WTC11 (cell line): ENCODE data around the gene SH3GL2. TPM values are rescaled to one million over a fixed set of nuclear protein-coding genes. Genes with fewer than 3 reads are reported as not detected.

Source experiments
- ATAC-seq: fragments of 200-7000 bp; cut with Tn5 transposase; 2 replicates; pipeline ENCODE4 v1.10.0; 2021; ENCODE audit warnings: mild to moderate bottlenecking, moderate library complexity
- CTCF ChIA-PET: fragments of 300-600 bp; sonication (Branson Sonifier 250); formaldehyde crosslinking; loops from one replicate; lab custom pipeline; 2021; ENCODE audit warnings: antibody characterized with exemption; lab: Charles Lee
- POLR2A ChIA-PET: fragments of 350-600 bp; sonication (Branson Sonifier 250); formaldehyde crosslinking; loops from one replicate; lab custom pipeline; 2021; ENCODE audit warnings: antibody characterized with exemption; lab: Charles Lee
- DNase-seq: peaks from one replicate; pipeline ENCODE4 v3.0.0; 2021; ENCODE audit warnings: low spot score
- H3K27ac Mint-ChIP-seq: 2 replicates; pipeline ENCODE4 v1.8.0; 2021; ENCODE audit warnings: mixed read lengths
- H3K27me3 Mint-ChIP-seq: 2 replicates; pipeline ENCODE4 v1.8.0; 2021; ENCODE audit warnings: low read depth, mild to moderate bottlenecking, moderate library complexity, mixed read lengths
- H3K36me3 Mint-ChIP-seq: 2 replicates; pipeline ENCODE4 v1.8.0; 2021; ENCODE audit warnings: mixed read lengths
- H3K4me1 Mint-ChIP-seq: 2 replicates; pipeline ENCODE4 v1.8.0; 2022; ENCODE audit warnings: mixed read lengths
- H3K4me3 Mint-ChIP-seq: 2 replicates; pipeline ENCODE4 v1.8.0; 2021; ENCODE audit warnings: mild to moderate bottlenecking, moderate library complexity, mixed read lengths
- H3K9me3 Mint-ChIP-seq: 2 replicates; pipeline ENCODE4 v1.8.0; 2021; ENCODE audit warnings: mixed read lengths
- ATF1 ChIP-seq: sonication (generic); formaldehyde crosslinking; IDR thresholded peaks from 2 replicates; pipeline ENCODE4 v1.8.1; 2023; ENCODE audit warnings: mild to moderate bottlenecking, moderate library complexity, missing genetic modification reagents
- ATF3 ChIP-seq: sonication (generic); formaldehyde crosslinking; conservative IDR thresholded peaks from 2 replicates; pipeline ENCODE4 v1.8.1; 2022; ENCODE audit warnings: mild to moderate bottlenecking, missing genetic modification reagents
- CREB1 ChIP-seq: sonication (generic); formaldehyde crosslinking; IDR thresholded peaks from 2 replicates; pipeline ENCODE4 v1.8.0; 2023; ENCODE audit warnings: mild to moderate bottlenecking, missing genetic modification reagents
- CTCF ChIP-seq: fragments of 200-600 bp; IDR thresholded peaks from 2 replicates; pipeline ENCODE4 v1.8.0; 2022; ENCODE audit warnings: antibody characterized with exemption
- E2F4 ChIP-seq: sonication (generic); formaldehyde crosslinking; IDR thresholded peaks from 2 replicates; pipeline ENCODE4 v1.8.1; 2022; ENCODE audit warnings: low read depth, mild to moderate bottlenecking, moderate library complexity, missing genetic modification reagents, borderline replicate concordance
- ERG ChIP-seq: fragments of 250-450 bp; sonication (Bioruptor Pico); IDR thresholded peaks from 2 replicates; pipeline ENCODE4 v1.8.0; 2021; ENCODE audit warnings: mild to moderate bottlenecking
- FOXJ3 ChIP-seq: sonication (generic); formaldehyde crosslinking; IDR thresholded peaks from 2 replicates; pipeline ENCODE4 v1.9.0; 2021; ENCODE audit warnings: missing genetic modification reagents, mild to moderate bottlenecking, borderline replicate concordance
- FOXK1 ChIP-seq: sonication (generic); formaldehyde crosslinking; IDR thresholded peaks from 2 replicates; pipeline ENCODE4 v1.8.0; 2022; ENCODE audit warnings: mild to moderate bottlenecking, moderate library complexity, missing genetic modification reagents
- GRHL2 ChIP-seq: fragments of 250-450 bp; sonication (Bioruptor Pico); IDR thresholded peaks from 2 replicates; pipeline ENCODE4 v1.8.0; 2022; ENCODE audit warnings: mild to moderate bottlenecking, moderate library complexity; ENCODE audit not compliant: insufficient replicate concordance, severe bottlenecking
- JUN ChIP-seq: sonication (generic); formaldehyde crosslinking; IDR thresholded peaks from 2 replicates; pipeline ENCODE4 v1.8.0; 2023; ENCODE audit warnings: mild to moderate bottlenecking, missing genetic modification reagents
- NR2C2 ChIP-seq: sonication (generic); formaldehyde crosslinking; IDR thresholded peaks from 2 replicates; pipeline ENCODE4 v1.8.0; 2022; ENCODE audit warnings: mild to moderate bottlenecking, missing genetic modification reagents
- PRRX2 ChIP-seq: fragments of 250-450 bp; sonication (Bioruptor Pico); IDR thresholded peaks from 2 replicates; pipeline ENCODE4 v1.8.0; 2021; ENCODE audit warnings: mild to moderate bottlenecking
- SMAD4 ChIP-seq: sonication (generic); formaldehyde crosslinking; IDR thresholded peaks from 2 replicates; pipeline ENCODE4 v1.8.0; 2022; ENCODE audit warnings: mild to moderate bottlenecking, missing genetic modification reagents
- STAT6 ChIP-seq: sonication (generic); formaldehyde crosslinking; conservative IDR thresholded peaks from 2 replicates; pipeline ENCODE4 v1.8.1; 2023; ENCODE audit warnings: mild to moderate bottlenecking, low read depth, missing genetic modification reagents, moderate library complexity
- TEAD1 ChIP-seq: sonication (generic); formaldehyde crosslinking; IDR thresholded peaks from 2 replicates; pipeline ENCODE4 v1.8.0; 2022; ENCODE audit warnings: mild to moderate bottlenecking, missing genetic modification reagents
- USF2 ChIP-seq: sonication (generic); formaldehyde crosslinking; IDR thresholded peaks from 2 replicates; pipeline ENCODE4 v1.8.1; 2023; ENCODE audit warnings: mild to moderate bottlenecking, missing genetic modification reagents, moderate library complexity
- ZBTB21 ChIP-seq: sonication (generic); formaldehyde crosslinking; IDR thresholded peaks from 2 replicates; pipeline ENCODE4 v1.8.1; 2023; ENCODE audit warnings: mild to moderate bottlenecking, missing genetic modification reagents, borderline replicate concordance
- ZNF138 ChIP-seq: sonication (generic); formaldehyde crosslinking; conservative IDR thresholded peaks from 2 replicates; pipeline ENCODE4 v1.8.1; 2022; ENCODE audit warnings: mild to moderate bottlenecking, moderate library complexity, missing genetic modification reagents
- ZNF263 ChIP-seq: sonication (generic); formaldehyde crosslinking; IDR thresholded peaks from 2 replicates; pipeline ENCODE4 v1.8.1; 2022; ENCODE audit warnings: low read depth, mild to moderate bottlenecking, moderate library complexity, missing genetic modification reagents
- ZNF396 ChIP-seq: fragments of 250-450 bp; sonication (Bioruptor Pico); IDR thresholded peaks from 2 replicates; pipeline ENCODE4 v1.8.0; 2021; ENCODE audit warnings: mild to moderate bottlenecking, moderate library complexity, borderline replicate concordance
- total RNA-seq: library from RNA; stranded (reverse); gene quantifications from 3 replicates; pipeline ENCODE4 v1.2.3, GENCODE V29; 2021

Gene SH3GL2
- total RNA-seq, 1 experiment from 2014 or later = 4.2 TPM

GRCh38 chr9:17556255-17556654, 22.6 kb upstream of the SH3GL2 start:
- TF ChIP-seq PRRX2 (CRISPR knock-in tag) = no peak
- TF ChIP-seq ATF3 = no peak
- no peak for TF ChIP-seq GRHL2 (CRISPR knock-in tag)
- no peak for TF ChIP-seq FOXJ3 (CRISPR knock-in tag)
- TF ChIP-seq ATF1 (CRISPR knock-in tag) = no peak
- ChIA-PET CTCF (no interaction called here), POLR2A (interaction anchor here (0.6 kb wide), 1 partner anchor 490 kb away, joined by 4 read pairs; no protein-coding TSS in a partner anchor)
- no peaks in the 10 kb centered on the region for H3K36me3 Mint-ChIP-seq
- H3K9me3 Mint-ChIP-seq = peaks cover 5% of the 10 kb centered on the region; the same call in 1 of the 2 replicates
- H3K27me3 Mint-ChIP-seq = no peaks in the 10 kb centered on the region
- no peak overlapping the region for H3K27ac Mint-ChIP-seq
- peaks cover 4% of the 10 kb centered on the region; the same call in 1 of the 2 replicates for H3K4me1 Mint-ChIP-seq
- no peak overlapping the region for H3K4me3 Mint-ChIP-seq
- DNase-seq (no peak), ATAC-seq (no peak)

GRCh38 chr9:17556935-17557334, 21.9 kb upstream of the SH3GL2 start:
- H3K27ac Mint-ChIP-seq = no peak overlapping the region
- POLR2A ChIA-PET = no interaction called here
- H3K27me3 Mint-ChIP-seq = no peaks in the 10 kb centered on the region
- TF ChIP-seq JUN (CRISPR knock-in tag) (no peak), ZBTB21 (CRISPR knock-in tag) (no peak), CREB1 (CRISPR knock-in tag) (no peak), SMAD4 (CRISPR knock-in tag) (no peak), CTCF (no peak), E2F4 (CRISPR knock-in tag) (no peak), STAT6 (no peak), NR2C2 (CRISPR knock-in tag) (no peak), ERG (no peak), USF2 (CRISPR knock-in tag) (no peak), TEAD1 (CRISPR knock-in tag) (no peak), FOXK1 (CRISPR knock-in tag) (no peak), ZNF138 (no peak), ZNF263 (no peak), ZNF396 (no peak)
- TF ChIP-seq, all 79 proteins: peak for 0
- no peak for DNase-seq
- peaks cover 4% of the 10 kb centered on the region; the same call in 1 of the 2 replicates for H3K4me1 Mint-ChIP-seq
- H3K9me3 Mint-ChIP-seq = peaks cover 2% of the 10 kb centered on the region
- no peak for ATAC-seq
- H3K4me3 Mint-ChIP-seq = no peak overlapping the region
- CTCF ChIA-PET = no interaction called here
- no peaks in the 10 kb centered on the region for H3K36me3 Mint-ChIP-seq
